ENCODE data around the gene SLC6A11.
A peak's percentile ranks its signal among the peaks of the same experiment; 100 is the strongest.

SLC6A11 gene

GRCh38 chr3:10981031-10981430, 165.0 kb downstream of the SLC6A11 start:
- no peak for DNase-seq (ENCODE audit: low spot score)

- no peak for DNase-seq (ENCODE audit: low spot score)
These were observed 165.9 kb downstream of the SLC6A11 start for GRCh38 chr3:10981961-10982360.

DNA sequence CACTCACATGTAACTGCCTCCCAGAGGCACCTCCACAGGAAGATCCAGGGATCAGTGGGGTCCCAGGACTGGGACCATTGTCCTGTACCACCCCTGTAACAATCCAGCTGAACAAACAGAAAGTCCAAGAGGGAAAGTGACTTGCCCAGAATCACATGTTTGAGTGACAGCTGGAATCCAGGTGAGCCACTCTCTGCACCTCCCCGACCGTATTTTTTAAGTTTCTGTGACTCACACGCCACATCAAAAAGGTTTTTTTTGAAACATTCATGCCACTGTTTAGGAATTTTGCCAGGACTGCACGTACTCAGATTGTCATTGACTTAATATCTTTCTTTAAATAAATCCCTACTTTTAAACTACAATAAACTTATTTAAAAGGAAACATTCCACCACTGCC, 166.8 kb downstream of the SLC6A11 start:
- DNase-seq (ENCODE audit: low spot score) = no peak

- peak; percentile 53 for DNase-seq (ENCODE audit: low spot score)
These were observed 167.3 kb downstream of the SLC6A11 start for GRCh38 chr3:10983219-10983916.

GRCh38 chr3:10984371-10984896, 168.4 kb downstream of the SLC6A11 start:
- no peak for DNase-seq (ENCODE audit: low spot score)

GRCh38 chr3:10985181-10985580, 169.2 kb downstream of the SLC6A11 start:
- no peak for DNase-seq (ENCODE audit: low spot score)

DNA sequence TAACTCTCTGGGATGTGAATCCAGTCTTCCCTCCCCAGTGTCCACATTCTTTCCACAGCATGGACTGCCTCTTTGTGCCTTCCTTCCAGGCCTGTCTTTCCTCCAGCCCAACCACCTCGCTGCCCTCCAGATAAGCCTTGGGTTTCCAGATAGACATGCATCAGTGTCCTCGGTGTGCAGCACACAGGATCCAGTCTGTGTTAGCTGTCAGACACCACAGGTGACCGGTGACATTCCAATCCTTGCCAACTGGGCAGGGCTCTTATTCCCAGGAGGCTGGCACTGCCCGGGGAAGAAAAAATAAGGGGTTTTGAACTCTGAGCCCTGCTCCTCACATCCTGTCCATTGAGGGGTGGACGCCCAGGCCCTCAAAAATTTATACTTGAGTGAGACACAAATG, 170.6 kb downstream of the SLC6A11 start:
- no peak for DNase-seq (ENCODE audit: low spot score)

GRCh38 chr3:10988001-10988665, 172.1 kb downstream of the SLC6A11 start:
- DNase-seq (ENCODE audit: low spot score) = no peak

GRCh38 chr3:10988991-10989484, 173.0 kb downstream of the SLC6A11 start:
- no peak for DNase-seq (ENCODE audit: low spot score)

All from germinal center (tissue), 1 donor.